Measurements from ENCODE around the gene SLC6A13. TPM values are rescaled to one million over a fixed set of nuclear protein-coding genes. Genes with fewer than 3 reads are reported as not detected.

Gene SLC6A13
- total and polyA plus RNA-seq, 2 of the 8 experiments (the other 6 are each of a cell fraction or from before 2014, with no cell fraction given) = 0.03 TPM; not detected in 1

- Histone ChIP-seq H2AK5ac (ENCODE audit: low read depth, low read length) (no peak overlapping the region), H2BK20ac (ENCODE audit: low read length) (no peak overlapping the region), H3K14ac (ENCODE audit: insufficient read length) (no peak overlapping the region), H3K36me3 (ENCODE audit: control insufficient read depth in 2 of 4, insufficient read depth in 4 of 4, low read length in 3 of 4) (peaks cover 7 to 45% (median 21%) of the 10 kb centered on the region in 4 experiments; a peak in 7 of 8 replicates), H4K20me1 (replicated peaks in 1 of 2; ENCODE audit: control insufficient read depth in 1 of 2, insufficient read depth in 2 of 2, low read length in 2 of 2) (peaks cover 0 to 2% of the 10 kb centered on the region in 2 experiments), H2BK15ac (ENCODE audit: low read length) (no peak overlapping the region), H3K79me2 (ENCODE audit: control insufficient read depth in 1 of 2, insufficient read depth in 2 of 2, low read length in 2 of 2) (no peaks in the 10 kb centered on the region), H2BK5ac (ENCODE audit: low read depth, low read length) (no peak overlapping the region), H4K5ac (ENCODE audit: insufficient read length, low read depth, low read length) (no peak overlapping the region), H3K4me1 (replicated peaks in 1 of 4; ENCODE audit: control insufficient read depth in 3 of 4, insufficient read depth in 4 of 4, low read length in 3 of 4) (no peaks in the 10 kb centered on the region), H2AFZ (ENCODE audit: low read length) (no peak overlapping the region), H3K23ac (ENCODE audit: insufficient read length) (no peak overlapping the region), H3K27ac (ENCODE audit: low read depth, low read length) (no peak overlapping the region), H3K23me2 (ENCODE audit: low read depth, low read length) (no peaks in the 10 kb centered on the region), H4K91ac (replicated peaks; ENCODE audit: insufficient read length, low read length) (no peak overlapping the region), H3K9me3 (ENCODE audit: insufficient read depth in 2 of 2, low read depth in 1 of 2, low read length in 1 of 2) (no peaks in the 10 kb centered on the region), H2BK120ac (replicated peaks; ENCODE audit: low read depth, low read length) (no peak overlapping the region), H4K8ac (ENCODE audit: extremely low read depth, insufficient read depth, low read length) (no peak overlapping the region), H3K4me3 (ENCODE audit: extremely low read depth in 1 of 4, insufficient read depth in 2 of 4, low read depth in 3 of 4, low read length in 4 of 4) (no peak overlapping the region), H2BK12ac (ENCODE audit: low read depth, low read length) (no peak overlapping the region), H3K4me2 (ENCODE audit: insufficient read depth in 1 of 2, low read depth in 2 of 2, low read length in 2 of 2) (no peak overlapping the region), H3K56ac (replicated peaks; ENCODE audit: insufficient read length, low read depth, low read length) (no peak overlapping the region), H3K27me3 (replicated peaks in 1 of 4; ENCODE audit: control insufficient read depth in 3 of 4, extremely low read depth in 1 of 4, insufficient read depth in 3 of 4, low read length in 3 of 4) (no peaks in the 10 kb centered on the region), H3K4ac (replicated peaks; ENCODE audit: insufficient read length, low read depth, low read length) (no peak overlapping the region), H3K79me1 (ENCODE audit: low read depth, low read length) (no peaks in the 10 kb centered on the region), H3K9ac (replicated peaks in 1 of 4; ENCODE audit: extremely low read depth in 1 of 4, low read depth in 3 of 4, low read length in 3 of 4) (no peak overlapping the region), H3K18ac (ENCODE audit: extremely low read depth, low read length) (no peak overlapping the region)
- WGBS, 2 experiments (ENCODE audit: extremely low coverage in 1 of 2, insufficient coverage in 1 of 2, insufficient read length in 1 of 2, insufficient replicate concordance in 2 of 2, low coverage in 1 of 2, low lambda C conversion rate in 2 of 2, missing lambda C conversion rate in 1 of 2) = 82% methylated on average over 1 of the region's 1 CpG; no CpG with 5 or more reads in 1 of the 2 experiments
- FAIRE-seq (no peak), DNase-seq (ENCODE audit: low read depth in 1 of 2, low spot score in 2 of 2) (no peak)
- ChIA-PET POLR2A (ENCODE audit: partially characterized antibody) (no interaction called here), CTCF (ENCODE audit: partially characterized antibody) (interaction anchor here (1.1 kb wide), 1 partner anchor 53 kb away, joined by 3 read pairs; no protein-coding TSS in a partner anchor)
- TF ChIP-seq GTF2F1 (IDR thresholded peaks at IDR 0.05; ENCODE audit: borderline replicate concordance, low read depth, low read length) (no peak), CHD1 (IDR thresholded peaks at IDR 0.05; ENCODE audit: low read depth, low read length) (no peak)
Observed at GRCh38 chr12:292186-292585, 29.6 kb upstream of the SLC6A13 start.
